ENCODE results near the gene TAS2R20. TPM values are rescaled to one million over a fixed set of nuclear protein-coding genes. Genes with fewer than 3 reads are reported as not detected.

The TAS2R20 gene
- total and polyA plus RNA-seq, 5 donors from 2014 or later: 0.12 to 2.2 (median 0.39) TPM; not detected in 2

GRCh38 chr12:11022520-11022919 is 24.4 kb upstream of the TAS2R20 start, which contains the start of gene TAS2R19:
TSS of gene TAS2R19 (minus strand) at chr12:11022620. CDS start at chr12:11022571, 49 bp downstream.
- Histone ChIP-seq H3K9me3 (ENCODE audit: control insufficient read depth in 2 of 2, low read length in 2 of 2) (no peaks in the 10 kb centered on the region), H3K27ac (ENCODE audit: insufficient read depth, low read length, poor library complexity, severe bottlenecking) (no peak within 1 kb of the TSS), H3K27me3 (ENCODE audit: control insufficient read depth, insufficient read depth, low read length) (no peaks in the 10 kb centered on the region), H3K4me3 (ENCODE audit: low read depth, low read length) (no peak within 1 kb of the TSS), H3K36me3 (ENCODE audit: control insufficient read depth, insufficient read depth, low read length) (peaks cover 2% of the 10 kb centered on the region), H3K4me1 (ENCODE audit: control insufficient read depth, insufficient read depth, low read length, poor library complexity, severe bottlenecking) (no peaks in the 10 kb centered on the region)
- H3K27ac Mint-ChIP-seq: no peak within 1 kb of the TSS
- H3K27me3 Mint-ChIP-seq: peaks cover 4% of the 10 kb centered on the region
- no peak for ATAC-seq (ENCODE audit: low read depth in 2 of 2)
- no peak for DNase-seq
- H3K4me3 Mint-ChIP-seq: no peak within 1 kb of the TSS
- peaks cover 0 to 8% (median 2%) of the 10 kb centered on the region in 7 donors for H3K9me3 Mint-ChIP-seq
- H3K4me1 Mint-ChIP-seq: peaks cover 4 to 17% (median 9%) of the 10 kb centered on the region in 4 donors
- H3K36me3 Mint-ChIP-seq: peaks cover 30% of the 10 kb centered on the region

- Histone ChIP-seq H3K27ac (ENCODE audit: insufficient read depth, low read length, poor library complexity, severe bottlenecking) (no peak overlapping the region), H3K27me3 (ENCODE audit: control insufficient read depth, insufficient read depth, low read length) (no peaks in the 10 kb centered on the region), H3K4me3 (ENCODE audit: low read depth, low read length) (no peak overlapping the region), H3K36me3 (ENCODE audit: control insufficient read depth, insufficient read depth, low read length) (peaks cover 3% of the 10 kb centered on the region), H3K4me1 (ENCODE audit: control insufficient read depth, insufficient read depth, low read length, poor library complexity, severe bottlenecking) (no peaks in the 10 kb centered on the region), H3K9me3 (ENCODE audit: control insufficient read depth in 2 of 2, low read length in 2 of 2) (no peaks in the 10 kb centered on the region)
- H3K4me1 Mint-ChIP-seq: peaks cover 4 to 16% (median 11%) of the 10 kb centered on the region in 4 donors
- no peak overlapping the region for H3K4me3 Mint-ChIP-seq
- peaks cover 0 to 1% (median 0%) of the 10 kb centered on the region in 7 donors for H3K9me3 Mint-ChIP-seq
- no peak for DNase-seq
- H3K27me3 Mint-ChIP-seq: no peaks in the 10 kb centered on the region
- no peak for ATAC-seq (ENCODE audit: low read depth in 2 of 2)
- H3K36me3 Mint-ChIP-seq: peaks cover 23% of the 10 kb centered on the region
- no peak overlapping the region for H3K27ac Mint-ChIP-seq
Measured at GRCh38 chr12:11016937-11017336, 18.8 kb upstream of the TAS2R20 start.

GRCh38 chr12:11015775-11016430 is 17.8 kb upstream of the TAS2R20 start:
- no peak for DNase-seq
- Histone ChIP-seq H3K27ac (ENCODE audit: insufficient read depth, low read length, poor library complexity, severe bottlenecking) (no peak overlapping the region), H3K9me3 (ENCODE audit: control insufficient read depth in 2 of 2, low read length in 2 of 2) (no peaks in the 10 kb centered on the region), H3K36me3 (ENCODE audit: control insufficient read depth, insufficient read depth, low read length) (peaks cover 3% of the 10 kb centered on the region), H3K27me3 (ENCODE audit: control insufficient read depth, insufficient read depth, low read length) (no peaks in the 10 kb centered on the region), H3K4me1 (ENCODE audit: control insufficient read depth, insufficient read depth, low read length, poor library complexity, severe bottlenecking) (no peaks in the 10 kb centered on the region), H3K4me3 (ENCODE audit: low read depth, low read length) (no peak overlapping the region)
- Mint-ChIP-seq H3K9me3 (peaks cover 0 to 1% (median 0%) of the 10 kb centered on the region in 7 donors), H3K4me3 (no peak overlapping the region), H3K4me1 (peaks cover 4 to 15% (median 8%) of the 10 kb centered on the region in 4 donors), H3K27me3 (no peaks in the 10 kb centered on the region), H3K27ac (no peak overlapping the region), H3K36me3 (peaks cover 21% of the 10 kb centered on the region)
- ATAC-seq (ENCODE audit: low read depth in 2 of 2): no peak

GRCh38 chr12:11014234-11014633 is 16.1 kb upstream of the TAS2R20 start:
- H3K36me3 Mint-ChIP-seq: peaks cover 21% of the 10 kb centered on the region
- H3K4me1 Mint-ChIP-seq: peaks cover 0 to 7% (median 6%) of the 10 kb centered on the region in 4 donors
- Histone ChIP-seq H3K4me1 (ENCODE audit: control insufficient read depth, insufficient read depth, low read length, poor library complexity, severe bottlenecking) (no peaks in the 10 kb centered on the region), H3K9me3 (ENCODE audit: control insufficient read depth in 2 of 2, low read length in 2 of 2) (no peaks in the 10 kb centered on the region), H3K4me3 (ENCODE audit: low read depth, low read length) (no peak overlapping the region), H3K36me3 (ENCODE audit: control insufficient read depth, insufficient read depth, low read length) (peaks cover 3% of the 10 kb centered on the region), H3K27me3 (ENCODE audit: control insufficient read depth, insufficient read depth, low read length) (no peaks in the 10 kb centered on the region), H3K27ac (ENCODE audit: insufficient read depth, low read length, poor library complexity, severe bottlenecking) (no peak overlapping the region)
- ATAC-seq (ENCODE audit: low read depth in 2 of 2): no peak
- no peaks in the 10 kb centered on the region for H3K27me3 Mint-ChIP-seq
- H3K27ac Mint-ChIP-seq: no peak overlapping the region
- no peak overlapping the region for H3K4me3 Mint-ChIP-seq
- no peak for DNase-seq
- peaks cover 0 to 1% (median 0%) of the 10 kb centered on the region in 7 donors for H3K9me3 Mint-ChIP-seq

- Mint-ChIP-seq H3K4me1 (peaks cover 0 to 8% (median 3%) of the 10 kb centered on the region in 4 donors), H3K36me3 (peaks cover 6% of the 10 kb centered on the region)
- no peaks in the 10 kb centered on the region for H3K4me1 ChIP-seq (ENCODE audit: control insufficient read depth, insufficient read depth, low read length, poor library complexity, severe bottlenecking)
Measured at GRCh38 chr12:11007608-11008007, 9.5 kb upstream of the TAS2R20 start.

GRCh38 chr12:10994307-10994706 is 3.8 kb downstream of the TAS2R20 start:
- peaks cover 32% of the 10 kb centered on the region for H3K36me3 Mint-ChIP-seq

More at GRCh38 chr12:11007608-11008007, 9.5 kb upstream of the TAS2R20 start:
- Histone ChIP-seq H3K27me3 (ENCODE audit: control insufficient read depth, insufficient read depth, low read length) (no peaks in the 10 kb centered on the region), H3K9me3 (ENCODE audit: control insufficient read depth in 2 of 2, low read length in 2 of 2) (no peaks in the 10 kb centered on the region), H3K27ac (ENCODE audit: insufficient read depth, low read length, poor library complexity, severe bottlenecking) (no peak overlapping the region), H3K36me3 (ENCODE audit: control insufficient read depth, insufficient read depth, low read length) (no peaks in the 10 kb centered on the region), H3K4me3 (ENCODE audit: low read depth, low read length) (no peak overlapping the region)
- DNase-seq (no peak), ATAC-seq (ENCODE audit: low read depth in 2 of 2) (no peak)
- Mint-ChIP-seq H3K27ac (no peak overlapping the region), H3K4me3 (no peak overlapping the region), H3K9me3 (peaks cover 0 to 4% (median 0%) of the 10 kb centered on the region in 7 donors), H3K27me3 (no peaks in the 10 kb centered on the region)

GRCh38 chr12:10989107-10989506 is 9.0 kb downstream of the TAS2R20 start:
- ATAC-seq (ENCODE audit: low read depth in 2 of 2) (no peak), DNase-seq (no peak)
- peaks cover 2% of the 10 kb centered on the region for H3K36me3 ChIP-seq (ENCODE audit: control insufficient read depth, insufficient read depth, low read length)
- no peak overlapping the region for H3K27ac Mint-ChIP-seq
- peaks cover 0 to 3% (median 0%) of the 10 kb centered on the region in 7 donors for H3K9me3 Mint-ChIP-seq
- H3K27me3 Mint-ChIP-seq: no peaks in the 10 kb centered on the region
- no peak overlapping the region for H3K27ac ChIP-seq (ENCODE audit: insufficient read depth, low read length, poor library complexity, severe bottlenecking)
- H3K4me3 ChIP-seq (ENCODE audit: low read depth, low read length): no peak overlapping the region
- H3K4me1 Mint-ChIP-seq: peaks cover 0 to 17% (median 12%) of the 10 kb centered on the region in 4 donors
- no peaks in the 10 kb centered on the region for H3K27me3 ChIP-seq (ENCODE audit: control insufficient read depth, insufficient read depth, low read length)
- no peaks in the 10 kb centered on the region for H3K4me1 ChIP-seq (ENCODE audit: control insufficient read depth, insufficient read depth, low read length, poor library complexity, severe bottlenecking)
- H3K9me3 ChIP-seq (ENCODE audit: control insufficient read depth in 2 of 2, low read length in 2 of 2): peaks cover 0 to 3% of the 10 kb centered on the region in 2 experiments
- H3K4me3 Mint-ChIP-seq: no peak overlapping the region
- peaks cover 20% of the 10 kb centered on the region for H3K36me3 Mint-ChIP-seq

More at GRCh38 chr12:10994307-10994706, 3.8 kb downstream of the TAS2R20 start:
- H3K9me3 Mint-ChIP-seq: peaks cover 0 to 3% (median 0%) of the 10 kb centered on the region in 7 donors
- Histone ChIP-seq H3K36me3 (ENCODE audit: control insufficient read depth, insufficient read depth, low read length) (peaks cover 5% of the 10 kb centered on the region), H3K27ac (ENCODE audit: insufficient read depth, low read length, poor library complexity, severe bottlenecking) (no peak overlapping the region), H3K9me3 (ENCODE audit: control insufficient read depth in 2 of 2, low read length in 2 of 2) (peaks cover 0 to 3% of the 10 kb centered on the region in 2 experiments), H3K27me3 (ENCODE audit: control insufficient read depth, insufficient read depth, low read length) (no peaks in the 10 kb centered on the region), H3K4me3 (ENCODE audit: low read depth, low read length) (no peak overlapping the region), H3K4me1 (ENCODE audit: control insufficient read depth, insufficient read depth, low read length, poor library complexity, severe bottlenecking) (no peaks in the 10 kb centered on the region)
- H3K27ac Mint-ChIP-seq: no peak overlapping the region
- ATAC-seq (ENCODE audit: low read depth in 2 of 2) (no peak), DNase-seq (no peak)
- no peak overlapping the region for H3K4me3 Mint-ChIP-seq
- H3K4me1 Mint-ChIP-seq: peaks cover 0 to 9% (median 2%) of the 10 kb centered on the region in 4 donors
- H3K27me3 Mint-ChIP-seq: no peaks in the 10 kb centered on the region
